Measurements from ENCODE around the gene STXBP1.
"Not testable (repeated sequence)": the region's sequence is repeated elsewhere in the genome, so short reads cannot be mapped to it uniquely, and the experiment has no call there.

Gene STXBP1

DNA sequence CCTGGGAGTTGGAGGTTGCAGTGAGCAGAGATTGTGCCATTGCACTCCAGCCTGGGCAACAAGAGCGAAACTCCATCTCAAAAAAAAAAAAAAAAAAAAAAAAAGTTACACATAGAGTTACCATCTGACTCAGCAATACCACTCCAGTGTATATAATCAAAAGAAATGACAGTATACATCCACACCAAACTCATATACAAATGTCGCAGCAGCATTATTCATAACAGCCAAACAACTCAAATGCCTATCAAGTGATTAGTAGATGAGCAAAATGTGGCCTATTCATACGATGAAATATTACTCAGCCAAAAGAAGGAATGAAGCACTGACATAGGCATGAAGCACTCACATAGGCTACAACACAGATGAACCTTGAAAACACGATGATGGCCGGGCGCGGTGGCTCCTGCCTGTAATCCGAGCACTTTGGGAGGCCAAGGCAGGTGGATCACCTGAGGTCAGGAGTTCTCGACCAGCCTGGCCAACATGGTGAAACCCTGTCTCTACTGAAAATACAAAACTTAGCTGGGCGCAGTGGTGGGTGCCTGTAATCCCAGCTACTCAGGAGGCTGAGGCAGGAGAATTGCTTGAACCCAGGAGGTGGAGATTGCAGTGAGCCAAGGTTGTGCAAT is 9.4 kb downstream of the STXBP1 start:
- DNase-seq (ENCODE audit: low spot score): not testable (repeated sequence)

DNA sequence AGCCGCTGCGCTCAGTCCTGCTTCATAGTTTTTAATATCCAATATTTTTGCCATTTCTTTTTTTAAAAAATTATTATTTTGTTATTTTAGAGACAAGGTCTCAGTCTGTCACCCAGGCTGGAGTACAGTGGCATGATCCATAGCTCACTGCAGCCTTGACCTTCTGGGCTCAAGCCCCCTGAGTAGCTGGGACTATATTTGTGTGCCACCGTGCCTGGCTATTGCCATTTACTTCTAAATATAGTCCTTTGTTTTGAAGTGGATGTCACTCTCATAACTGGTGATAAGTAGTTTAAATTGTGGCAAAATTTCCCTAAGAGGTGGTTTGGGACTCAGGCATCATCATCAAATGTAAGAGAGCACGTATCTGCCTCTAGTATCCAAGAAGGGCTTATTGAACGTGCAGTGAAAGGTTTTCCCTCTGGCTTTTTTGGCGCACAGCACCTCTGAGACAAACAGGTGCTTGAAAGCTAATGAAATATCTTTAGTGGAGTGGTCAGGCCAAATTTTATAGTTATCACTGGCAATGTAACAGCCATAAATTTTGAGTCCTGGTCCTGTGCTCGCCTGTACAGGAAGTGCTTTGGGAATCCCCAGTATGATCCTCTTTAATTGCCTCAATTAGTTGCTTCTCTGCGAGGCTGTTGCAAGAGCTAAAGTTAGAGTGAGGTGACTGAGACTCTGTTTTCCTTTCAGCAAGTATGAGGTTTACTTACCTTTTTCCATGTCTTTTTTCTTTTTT is 14.8 kb downstream of the STXBP1 start:
- no peak for DNase-seq (ENCODE audit: low spot score)

GRCh38 chr9:127627494-127627855 is 15.4 kb downstream of the STXBP1 start:
- no peak for DNase-seq (ENCODE audit: low spot score)

DNA sequence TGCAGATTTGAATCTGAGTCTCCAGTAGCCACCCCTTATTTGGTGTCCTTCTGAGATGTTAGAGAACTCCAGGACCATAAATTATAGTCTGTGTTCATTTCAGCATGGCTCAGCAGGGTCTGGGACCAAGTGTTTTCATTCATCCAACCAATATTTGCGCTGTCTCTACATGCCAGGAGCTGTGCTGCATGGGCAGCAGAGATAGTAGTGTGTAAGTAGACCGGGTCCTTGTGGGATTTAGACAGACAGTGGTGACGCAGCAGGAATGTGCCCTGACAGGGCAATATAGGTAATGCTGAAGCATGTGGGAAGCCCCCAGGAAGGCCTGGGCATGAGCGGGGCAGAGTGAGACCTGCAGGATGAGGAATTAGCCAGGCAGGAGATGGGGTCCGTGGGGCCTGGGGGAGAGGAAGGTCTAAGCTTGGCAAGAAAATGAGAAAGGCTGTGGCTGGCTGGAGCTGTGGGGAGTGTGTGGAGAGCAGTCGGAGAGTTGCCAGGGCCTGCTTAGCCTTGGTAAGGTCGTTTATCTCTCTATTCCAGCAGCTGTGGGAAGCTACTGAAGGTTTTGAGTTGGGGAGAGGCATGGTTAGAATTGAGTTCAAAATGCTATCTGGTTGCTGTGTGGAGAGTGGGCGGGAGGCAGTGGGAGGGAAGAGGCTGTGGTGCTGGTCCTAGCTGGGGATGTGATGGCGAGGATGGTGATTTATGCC is 16.8 kb downstream of the STXBP1 start:
- DNase-seq (ENCODE audit: low spot score): no peak

- no peak for DNase-seq (ENCODE audit: low spot score)
These were observed 17.5 kb downstream of the STXBP1 start for GRCh38 chr9:127629468-127630081.

DNA sequence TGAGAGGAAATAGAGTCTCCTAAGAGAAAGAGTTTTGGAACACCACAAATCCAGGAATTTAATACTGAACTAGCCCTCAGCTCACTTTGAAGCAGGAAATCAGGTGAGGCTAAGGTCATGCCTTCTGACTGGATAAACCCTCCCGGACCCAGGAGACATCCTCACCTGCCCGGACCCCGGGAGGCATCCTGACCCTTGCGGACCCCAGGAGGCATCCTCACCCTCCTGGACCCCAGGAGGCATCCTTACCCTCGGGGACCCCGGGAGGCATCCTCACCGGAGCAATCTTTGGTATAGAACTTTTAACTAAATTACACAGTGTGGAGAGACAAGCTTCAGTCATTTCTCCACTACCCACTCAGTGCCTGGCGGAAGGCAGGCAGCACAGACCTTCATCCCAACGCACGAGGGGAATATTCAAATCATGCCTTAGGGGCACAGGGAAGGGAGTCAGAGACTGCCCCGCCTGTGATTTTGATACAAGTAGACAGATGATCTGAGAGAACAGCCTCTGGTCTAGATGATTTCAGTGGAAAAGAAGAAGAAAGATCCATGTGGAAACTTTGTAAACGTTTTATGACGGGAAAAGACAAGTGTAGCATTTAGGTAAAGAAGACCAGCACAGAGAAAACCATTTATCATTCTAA is 21.3 kb downstream of the STXBP1 start:
- DNase-seq (ENCODE audit: low spot score): no peak

DNA sequence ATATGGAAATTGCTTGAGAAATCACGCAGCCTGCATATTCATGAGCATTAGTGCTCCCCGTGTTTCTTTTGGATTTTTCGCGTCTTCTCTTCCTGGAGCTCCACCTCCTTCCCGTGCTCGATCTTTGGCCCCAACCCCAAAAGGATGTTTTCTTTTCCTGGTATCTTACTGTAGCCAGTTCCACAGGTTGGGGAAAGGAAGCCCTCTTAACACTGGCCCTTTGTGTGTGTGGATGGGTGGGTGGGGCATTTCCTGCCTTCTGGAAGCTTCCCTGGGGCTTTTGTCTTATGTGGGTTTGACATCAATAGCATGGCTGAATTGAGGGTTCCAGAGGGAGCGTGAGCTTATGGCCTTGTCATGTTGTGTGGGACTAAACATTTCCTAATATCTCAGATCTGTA is 21.9 kb downstream of the STXBP1 start:
- DNase-seq (ENCODE audit: low spot score): no peak

GRCh38 chr9:127634698-127635097 is 22.6 kb downstream of the STXBP1 start:
- DNase-seq (ENCODE audit: low spot score): no peak

DNA sequence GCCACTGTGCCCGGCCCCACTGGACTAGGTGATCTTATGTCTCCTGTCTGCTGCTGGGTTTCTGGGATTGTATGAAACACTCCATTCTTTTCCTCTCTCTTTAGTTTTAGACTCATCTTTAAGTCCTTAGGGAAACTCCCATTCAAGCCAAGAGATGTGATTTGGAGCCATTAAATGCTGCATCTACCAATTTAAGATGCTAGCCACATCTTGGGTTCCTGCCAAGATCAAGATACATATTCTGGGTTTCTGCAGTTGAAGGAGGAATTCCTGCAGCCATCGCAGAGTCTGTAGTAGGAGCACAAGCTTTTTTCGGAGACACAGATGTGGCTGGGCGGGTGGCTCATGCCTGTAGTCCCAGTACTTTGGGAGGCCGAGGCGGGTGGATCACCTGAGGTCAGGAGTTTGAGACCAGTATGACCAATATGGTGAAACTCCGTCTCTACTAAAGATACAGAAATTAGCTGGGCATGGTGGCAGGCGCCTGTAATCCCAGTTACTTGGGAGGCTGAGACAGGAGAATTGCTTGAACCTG is 23.2 kb downstream of the STXBP1 start:
- no peak for DNase-seq (ENCODE audit: low spot score)

- peak; percentile 23 for DNase-seq (ENCODE audit: low spot score)
These were observed 25.3 kb downstream of the STXBP1 start for GRCh38 chr9:127637322-127637847.

GRCh38 chr9:127640908-127641545 is 28.9 kb downstream of the STXBP1 start:
- DNase-seq (ENCODE audit: low spot score): no peak

DNA sequence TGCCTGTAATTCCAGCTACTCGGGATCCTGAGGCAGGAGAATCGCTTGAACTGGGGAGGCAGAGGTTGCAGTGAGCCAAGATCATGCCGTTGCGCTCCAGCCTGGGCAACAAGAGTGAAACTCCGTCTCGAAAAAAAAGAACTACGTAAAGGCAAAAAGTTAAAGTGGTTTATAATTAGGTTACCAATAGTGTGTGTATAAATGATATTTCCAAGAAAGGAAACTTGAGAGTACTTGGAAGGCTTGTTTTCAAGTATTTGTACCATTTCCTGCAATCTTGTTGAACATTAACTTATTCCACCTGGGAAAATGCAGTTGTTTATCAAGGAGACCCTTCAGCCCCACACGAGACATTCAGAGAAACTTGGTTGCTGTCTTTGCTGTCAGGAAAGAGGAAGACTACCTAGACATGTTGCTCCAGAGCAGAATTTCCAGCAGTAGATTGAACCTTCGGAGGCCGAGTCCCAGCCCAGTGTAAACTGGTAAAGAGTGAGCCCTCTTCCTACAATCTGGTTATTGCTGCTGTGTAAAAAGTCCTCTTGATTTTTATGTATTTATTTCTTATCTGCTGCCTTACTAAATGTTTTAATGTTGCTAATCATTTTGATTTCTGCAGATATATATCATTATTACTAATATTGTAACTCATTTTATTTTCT is 30.1 kb downstream of the STXBP1 start:
- DNase-seq (ENCODE audit: low spot score): no peak

DNA sequence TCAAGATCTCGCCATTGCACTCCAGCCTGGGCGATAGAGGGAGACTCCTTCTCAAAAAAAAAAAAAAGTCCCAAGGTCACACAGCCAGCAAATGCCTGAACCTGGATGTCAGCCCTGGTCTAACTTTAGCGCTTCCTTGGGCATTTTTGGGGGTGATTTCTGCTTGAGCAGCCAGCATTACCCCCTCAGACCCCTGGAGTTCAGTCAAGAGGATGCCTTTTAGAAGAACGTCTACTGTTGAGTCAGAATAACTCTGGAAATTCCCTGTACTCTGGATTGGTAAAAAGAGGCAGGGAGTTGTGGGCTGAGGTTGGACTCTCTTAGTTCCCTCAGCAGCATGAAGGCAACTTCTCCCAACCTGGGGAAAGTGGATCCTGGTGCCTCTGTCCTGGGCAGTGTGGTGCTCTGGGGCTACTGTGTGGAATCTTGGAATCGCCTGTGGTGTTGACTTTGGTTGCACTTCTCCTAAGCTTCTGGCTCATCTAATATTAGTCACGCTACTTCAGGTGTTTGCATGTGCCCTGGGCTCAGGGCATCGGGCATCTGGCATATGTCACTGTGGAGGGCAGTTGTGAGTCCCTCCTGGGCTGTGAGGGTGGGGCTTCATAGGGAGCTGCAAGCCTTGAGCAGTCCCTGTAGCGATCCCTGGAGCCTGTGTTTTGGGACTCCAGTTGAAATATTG is 32.2 kb downstream of the STXBP1 start:
- no peak for DNase-seq (ENCODE audit: low spot score)

GRCh38 chr9:127644943-127645342 is 32.9 kb downstream of the STXBP1 start:
- DNase-seq (ENCODE audit: low spot score): no peak

DNA sequence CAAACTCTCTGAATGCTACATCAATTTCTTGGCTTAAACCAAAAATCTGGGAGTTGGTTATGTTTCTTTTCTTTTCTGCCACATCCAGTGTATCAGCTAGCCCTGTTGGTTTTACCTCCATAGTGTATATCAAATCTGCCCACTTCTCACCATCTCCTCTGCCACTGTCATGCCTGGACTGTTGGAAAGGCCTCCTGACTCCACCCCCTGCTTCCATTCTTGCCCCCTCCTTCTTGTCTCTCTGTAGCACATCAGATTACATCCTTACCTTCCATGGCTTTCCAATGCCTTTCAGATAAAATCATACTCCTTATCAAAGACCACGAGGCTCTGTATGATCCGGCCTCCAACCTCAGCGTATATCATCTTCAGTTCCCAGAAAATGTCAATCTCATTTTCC is 35.4 kb downstream of the STXBP1 start:
- no peak for DNase-seq (ENCODE audit: low spot score)

- no peak for DNase-seq (ENCODE audit: low spot score)
These were observed 38.4 kb downstream of the STXBP1 start for GRCh38 chr9:127650518-127650917.

DNA sequence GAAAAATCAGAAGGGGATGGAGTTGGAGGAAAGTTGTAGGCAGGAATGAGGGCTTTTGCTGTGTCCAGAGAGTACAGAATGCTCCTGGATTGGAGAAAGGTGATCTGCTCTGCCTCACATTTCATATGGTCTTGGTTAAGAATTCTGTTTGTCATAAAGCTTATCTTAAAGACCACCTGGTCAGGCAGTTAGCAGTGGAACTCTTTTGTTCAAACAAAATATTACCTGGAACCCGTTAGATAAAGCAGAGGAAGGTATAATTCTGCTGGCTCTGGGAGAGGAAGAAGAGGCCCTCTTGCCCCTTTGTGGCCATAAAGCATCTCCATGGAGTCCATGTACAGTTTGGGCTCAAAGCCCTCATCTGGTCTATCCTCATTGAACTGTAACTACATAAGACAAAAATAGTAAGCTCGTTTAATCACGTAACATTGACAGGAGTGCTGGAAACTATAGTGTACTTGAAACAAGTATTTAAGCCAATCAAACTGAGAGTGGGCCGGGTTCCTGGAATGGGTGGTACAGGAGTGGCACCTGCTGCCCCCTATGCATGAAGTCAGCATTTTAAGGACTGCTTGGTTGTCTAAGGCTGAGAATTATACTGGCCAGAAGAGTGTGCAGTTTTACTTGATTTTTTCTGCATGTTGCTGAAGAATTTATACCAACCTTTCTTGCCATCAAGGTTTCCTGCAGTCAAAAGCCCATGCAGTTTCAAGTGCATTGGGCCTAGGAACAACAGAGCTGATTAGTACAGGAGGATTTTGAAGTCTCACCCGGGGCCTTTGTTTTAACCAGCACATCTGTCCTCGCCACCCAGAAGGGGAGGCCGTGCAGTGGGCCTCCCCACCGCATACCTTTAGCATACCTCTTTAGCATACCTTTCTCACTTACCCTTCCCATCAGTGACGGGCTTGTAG is 39.9 kb downstream of the STXBP1 start:
- DNase-seq (ENCODE audit: low spot score): no peak

DNA sequence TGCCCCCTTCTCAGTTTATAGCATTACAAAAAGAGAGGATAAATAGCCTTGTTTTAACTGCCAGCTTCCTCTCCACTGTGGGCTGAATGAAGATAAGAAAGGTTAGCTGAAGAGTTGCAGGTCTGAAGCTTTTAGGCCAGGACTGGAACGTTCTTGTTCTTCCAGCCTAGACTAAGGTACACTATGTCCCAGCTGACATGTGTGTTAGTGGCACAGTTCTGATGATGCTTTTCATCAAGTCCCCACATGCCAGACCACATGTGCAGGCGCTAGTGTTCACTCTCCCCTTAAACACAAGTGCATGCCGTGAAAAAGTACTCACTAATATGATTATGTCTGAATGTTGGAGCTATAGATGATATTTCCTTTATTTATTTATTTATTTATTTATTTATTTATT is 40.7 kb downstream of the STXBP1 start:
- DNase-seq (ENCODE audit: low spot score): no peak

DNA sequence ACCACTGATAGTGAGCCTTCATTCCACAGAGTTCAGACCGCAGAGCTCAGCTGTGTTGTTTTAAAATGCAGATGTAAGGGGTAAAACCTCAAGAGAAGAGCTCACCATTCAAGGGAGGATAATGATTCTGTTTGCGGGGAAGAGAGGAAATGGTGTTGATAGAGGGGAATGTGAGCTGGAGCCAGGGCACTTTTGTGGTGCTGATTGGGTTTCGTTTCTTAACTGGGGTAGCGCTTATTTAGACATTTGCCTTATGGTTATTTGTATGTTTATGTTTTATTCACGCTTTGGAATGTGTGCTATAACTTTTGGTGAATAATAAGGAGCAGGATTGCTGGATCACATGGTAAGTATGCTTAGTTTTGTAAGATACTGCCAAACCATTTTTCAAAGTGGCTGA is 42.5 kb downstream of the STXBP1 start:
- DNase-seq (ENCODE audit: low spot score): no peak

All from HuH-7.5 (cell line).